Gastroesophageal sphincter (tissue), 4 donors: ENCODE data around the gene CDH3. TPM values are rescaled to one million over a fixed set of nuclear protein-coding genes. Genes with fewer than 3 reads are reported as not detected.

ENCODE experiments used
- ATAC-seq: fragments of 150-250 bp; one replicate; pipeline ENCODE4 v1.9.1; 2016; ENCODE audit warnings: mild to moderate bottlenecking, moderate library complexity
- H3K27ac ChIP-seq, 4 donors: fragments of 200-600 bp; sonication (generic) in 3 of 4; 1 replicate in 3 of 4; 2 replicates in 1 of 4; pipeline ENCODE4 v1.5.1; 2016 to 2019
- H3K27me3 ChIP-seq: fragments of 200-600 bp; sonication (generic); one replicate; pipeline ENCODE4 v1.5.1; 2019
- H3K36me3 ChIP-seq, 2 donors: fragments of 200-600 bp; sonication (generic); one replicate each; pipeline ENCODE4 v1.5.1; 2019; ENCODE audit warnings: control low read depth in 1 of 2
- H3K4me1 ChIP-seq, 3 donors: fragments of 200-600 bp; sonication (generic); 1 replicate in 2 of 3; 2 replicates in 1 of 3; pipeline ENCODE4 v1.5.1; 2016 to 2019; ENCODE audit warnings: control low read depth in 2 of 3
- H3K4me3 ChIP-seq, 2 donors: fragments of 200-600 bp; sonication (generic); one replicate each; pipeline ENCODE4 v1.5.1; 2019; ENCODE audit warnings: mild to moderate bottlenecking in 1 of 2, moderate library complexity in 1 of 2
- H3K9me3 ChIP-seq, 3 donors: fragments of 200-600 bp; sonication (generic); one replicate each; pipeline ENCODE4 v1.5.1; 2017 to 2019; ENCODE audit warnings: control low read depth in 2 of 3
- EP300 ChIP-seq: sonication (generic); formaldehyde crosslinking; IDR thresholded peaks from one replicate; pipeline ENCODE4 v1.6.1; 2017; ENCODE audit warnings: antibody characterized with exemption, mild to moderate bottlenecking
- POLR2A ChIP-seq, 2 donors: fragments of 450-650 bp; IDR thresholded peaks; one replicate each; pipeline ENCODE4 v1.6.1; 2017; ENCODE audit warnings: antibody characterized with exemption in 2 of 2, mild to moderate bottlenecking in 2 of 2, moderate library complexity in 1 of 2
- POLR2AphosphoS5 ChIP-seq: sonication (generic); formaldehyde crosslinking; IDR thresholded peaks from one replicate; pipeline ENCODE4 v1.6.1; 2017; ENCODE audit warnings: antibody characterized with exemption
- WGBS, 2 donors: methylation state at CpG; one replicate each; pipeline ENCODE4 v1.1.5; 2018; ENCODE audit warnings: low coverage in 1 of 2; 5-methylcytosine and 5-hydroxymethylcytosine counted together
- total RNA-seq, 4 donors: library from RNA; depleted of rRNA; stranded (reverse); fragments of >200 nt; gene quantifications; one replicate each; pipeline ENCODE4 v1.1.0, GENCODE V29; 2016
- TF ChIP-seq, protein P1 (sequence below), 4 experiments: fragments of 200-600 bp in 2 of 4; fragments of 450-650 bp in 2 of 4; sonication (generic) in 1 of 4; IDR thresholded peaks; one replicate each; pipeline ENCODE4 v1.5.1; 2017 to 2019; ENCODE audit warnings: antibody characterized with exemption in 4 of 4, mild to moderate bottlenecking in 2 of 4, moderate library complexity in 2 of 4

Gene CDH3
- total RNA-seq, 4 donors from 2014 or later: 0.12 to 10.3 (median 4.6) TPM

GRCh38 chr16:68608330-68608729, 36.8 kb upstream of the CDH3 start:
- no peak overlapping the region for H3K4me3 ChIP-seq
- 90 to 100% methylated on average over 2 of the region's 2 CpGs for WGBS, 2 donors
- no peaks in the 10 kb centered on the region for H3K4me1 ChIP-seq
- TF ChIP-seq, protein P1, sequence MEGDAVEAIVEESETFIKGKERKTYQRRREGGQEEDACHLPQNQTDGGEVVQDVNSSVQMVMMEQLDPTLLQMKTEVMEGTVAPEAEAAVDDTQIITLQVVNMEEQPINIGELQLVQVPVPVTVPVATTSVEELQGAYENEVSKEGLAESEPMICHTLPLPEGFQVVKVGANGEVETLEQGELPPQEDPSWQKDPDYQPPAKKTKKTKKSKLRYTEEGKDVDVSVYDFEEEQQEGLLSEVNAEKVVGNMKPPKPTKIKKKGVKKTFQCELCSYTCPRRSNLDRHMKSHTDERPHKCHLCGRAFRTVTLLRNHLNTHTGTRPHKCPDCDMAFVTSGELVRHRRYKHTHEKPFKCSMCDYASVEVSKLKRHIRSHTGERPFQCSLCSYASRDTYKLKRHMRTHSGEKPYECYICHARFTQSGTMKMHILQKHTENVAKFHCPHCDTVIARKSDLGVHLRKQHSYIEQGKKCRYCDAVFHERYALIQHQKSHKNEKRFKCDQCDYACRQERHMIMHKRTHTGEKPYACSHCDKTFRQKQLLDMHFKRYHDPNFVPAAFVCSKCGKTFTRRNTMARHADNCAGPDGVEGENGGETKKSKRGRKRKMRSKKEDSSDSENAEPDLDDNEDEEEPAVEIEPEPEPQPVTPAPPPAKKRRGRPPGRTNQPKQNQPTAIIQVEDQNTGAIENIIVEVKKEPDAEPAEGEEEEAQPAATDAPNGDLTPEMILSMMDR (IDR thresholded peaks at IDR 0.05): no peak
- TF ChIP-seq POLR2AphosphoS5: no peak
- no peak for TF ChIP-seq POLR2A (IDR thresholded peaks at IDR 0.05)
- no peak for TF ChIP-seq EP300
- H3K36me3 ChIP-seq: no peaks in the 10 kb centered on the region
- H3K27ac ChIP-seq: no peak overlapping the region
- H3K9me3 ChIP-seq: peaks cover 0 to 3% (median 0%) of the 10 kb centered on the region in 3 donors
- ATAC-seq: no peak
- no peaks in the 10 kb centered on the region for H3K27me3 ChIP-seq

- H3K4me1 ChIP-seq: no peaks in the 10 kb centered on the region
- H3K27me3 ChIP-seq: no peaks in the 10 kb centered on the region
- H3K27ac ChIP-seq: no peak overlapping the region
- no peak overlapping the region for H3K4me3 ChIP-seq
- H3K9me3 ChIP-seq: peaks cover 0 to 21% (median 2%) of the 10 kb centered on the region in 3 donors
- 76 to 100% methylated on average over 1 to 3 of the region's 3 CpGs for WGBS, 2 donors
- no peaks in the 10 kb centered on the region for H3K36me3 ChIP-seq
- ATAC-seq: no peak
- TF ChIP-seq POLR2A (IDR thresholded peaks at IDR 0.05) (no peak), POLR2AphosphoS5 (no peak)
Measured at GRCh38 chr16:68612996-68613395, 32.1 kb upstream of the CDH3 start.

DNA sequence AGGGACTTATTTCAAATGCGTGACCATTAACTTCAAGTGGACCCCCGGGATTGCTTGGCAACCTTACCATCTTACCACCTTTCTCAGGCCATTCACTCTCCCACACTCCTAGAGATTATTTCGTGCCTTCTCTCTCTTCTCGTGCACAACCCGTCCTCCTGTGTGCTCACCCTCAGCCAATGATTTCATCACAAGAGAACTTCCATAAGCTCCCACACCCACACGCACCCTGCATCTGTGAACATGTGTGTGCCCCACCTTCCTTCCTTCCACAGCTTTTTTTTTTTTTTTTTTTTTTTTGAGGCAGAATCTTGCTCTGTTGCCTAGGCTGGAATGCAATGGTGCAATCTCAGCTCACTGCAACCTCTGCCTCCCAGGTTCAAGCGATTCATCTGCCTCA, 27.4 kb upstream of the CDH3 start:
- H3K27me3 ChIP-seq: no peaks in the 10 kb centered on the region
- H3K4me1 ChIP-seq: no peaks in the 10 kb centered on the region
- H3K9me3 ChIP-seq: peaks cover 0 to 21% (median 2%) of the 10 kb centered on the region in 3 donors
- H3K27ac ChIP-seq: no peak overlapping the region
- H3K4me3 ChIP-seq: no peak overlapping the region
- ATAC-seq: no peak
- H3K36me3 ChIP-seq: no peaks in the 10 kb centered on the region
- WGBS, 2 donors: 79 to 93% methylated on average over 6 of the region's 7 CpGs
- TF ChIP-seq EP300 (no peak), POLR2A (IDR thresholded peaks at IDR 0.05) (no peak), POLR2AphosphoS5 (no peak)
- TF ChIP-seq, protein P1 (IDR thresholded peaks at IDR 0.05): no peak

DNA sequence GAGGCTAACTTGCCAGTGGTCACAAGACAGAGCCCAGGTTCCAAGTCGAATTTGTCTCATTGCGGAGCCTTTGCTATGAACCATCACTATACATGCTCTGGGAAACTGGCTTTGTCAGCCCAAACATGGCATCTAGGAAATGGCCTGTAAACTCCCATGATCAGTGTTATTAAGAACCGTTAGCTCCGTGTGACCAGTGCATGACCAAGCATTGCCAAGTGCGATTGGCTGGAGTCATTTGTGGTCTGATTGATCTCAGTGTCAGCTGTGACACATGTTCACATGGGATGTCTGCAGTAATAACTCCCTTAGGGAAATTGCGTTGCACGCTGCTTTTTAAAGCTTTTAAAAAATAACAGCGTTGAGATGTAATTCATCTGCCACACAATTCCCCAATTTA, 18.6 kb upstream of the CDH3 start:
- no peaks in the 10 kb centered on the region for H3K4me1 ChIP-seq
- H3K27me3 ChIP-seq: peaks cover 5% of the 10 kb centered on the region
- TF ChIP-seq, protein P1 (IDR thresholded peaks at IDR 0.05): no peak
- no peak for TF ChIP-seq POLR2AphosphoS5
- no peak for TF ChIP-seq POLR2A (IDR thresholded peaks at IDR 0.05)
- TF ChIP-seq EP300: no peak
- ATAC-seq: no peak
- H3K27ac ChIP-seq: no peak overlapping the region
- H3K36me3 ChIP-seq: no peaks in the 10 kb centered on the region
- peaks cover 0 to 4% (median 0%) of the 10 kb centered on the region in 3 donors for H3K9me3 ChIP-seq
- H3K4me3 ChIP-seq: no peak overlapping the region
- WGBS, 2 donors: 72 to 88% methylated on average over 5 to 8 of the region's 8 CpGs

- 17 to 52% methylated on average over 2 of the region's 5 CpGs for WGBS, 2 donors
- no peak overlapping the region for H3K27ac ChIP-seq
Measured at GRCh38 chr16:68627951-68628425, 17.1 kb upstream of the CDH3 start.

More at GRCh38 chr16:68627951-68628425, 17.1 kb upstream of the CDH3 start:
- Histone ChIP-seq H3K4me3 (no peak overlapping the region), H3K4me1 (no peaks in the 10 kb centered on the region), H3K27me3 (peaks cover 5% of the 10 kb centered on the region), H3K36me3 (no peaks in the 10 kb centered on the region), H3K9me3 (peaks cover 0 to 2% (median 0%) of the 10 kb centered on the region in 3 donors)
- no peak for ATAC-seq
- no peak for TF ChIP-seq POLR2A (IDR thresholded peaks at IDR 0.05)
- no peak for TF ChIP-seq EP300
- TF ChIP-seq POLR2AphosphoS5: no peak
- TF ChIP-seq, protein P1 (IDR thresholded peaks at IDR 0.05): no peak
